SK-N-SH treated with all-trans-retinoic acid at 6 μM for 48 hours (cell line): ENCODE results near the gene BLOC1S4.
A peak's percentile ranks its signal among the peaks of the same experiment; 100 is the strongest.

Experiments used
- ATAC-seq: fragments of 200-7000 bp; cut with Tn5 transposase; 3 replicates; pipeline ENCODE4 v1.9.1; 2020; ENCODE audit warnings: mild to moderate bottlenecking, moderate library complexity
- ARNTL ChIP-seq: fragments of 450-650 bp; formaldehyde crosslinking; IDR thresholded peaks from 2 replicates; pipeline ENCODE4 v1.5.0; 2020; ENCODE audit warnings: low read depth, mild to moderate bottlenecking, moderate library complexity, borderline replicate concordance
- BACH2 ChIP-seq: fragments of 250-450 bp; sonication (Bioruptor Pico); IDR thresholded peaks from 2 replicates; pipeline ENCODE4 v1.9.0; 2021; ENCODE audit warnings: mild to moderate bottlenecking, borderline replicate concordance
- CSDC2 ChIP-seq: fragments of 250-450 bp; sonication (Bioruptor Pico); IDR thresholded peaks from 2 replicates; pipeline ENCODE4 v1.5.0; 2020; ENCODE audit warnings: mild to moderate bottlenecking, moderate library complexity
- ESRRG ChIP-seq: fragments of 250-450 bp; sonication (Bioruptor Pico); IDR thresholded peaks from 2 replicates; pipeline ENCODE4 v1.6.1; 2021; ENCODE audit warnings: mild to moderate bottlenecking
- GLIS3 ChIP-seq: fragments of 250-450 bp; sonication (Bioruptor Pico); IDR thresholded peaks from 2 replicates; pipeline ENCODE4 v1.5.0; 2020; ENCODE audit warnings: mild to moderate bottlenecking, moderate library complexity
- ISL1 ChIP-seq: fragments of 250-450 bp; sonication (Bioruptor Pico); IDR thresholded peaks from 2 replicates; pipeline ENCODE4 v2.1.2; 2022; ENCODE audit warnings: mild to moderate bottlenecking, moderate library complexity
- OSR1 ChIP-seq: fragments of 250-450 bp; sonication (Bioruptor Pico); IDR thresholded peaks from 2 replicates; pipeline ENCODE4 v1.8.0; 2022; ENCODE audit warnings: moderate library complexity, mild to moderate bottlenecking, inconsistent platforms
- PPARA ChIP-seq: fragments of 250-450 bp; sonication (Bioruptor Pico); IDR thresholded peaks from 2 replicates; pipeline ENCODE4 v1.5.0; 2020; ENCODE audit warnings: mild to moderate bottlenecking, borderline replicate concordance
- RARB ChIP-seq: fragments of 250-450 bp; sonication (Bioruptor Pico); IDR thresholded peaks from 2 replicates; pipeline ENCODE4 v1.8.0; 2021; ENCODE audit warnings: mild to moderate bottlenecking, moderate library complexity
- SNAI2 ChIP-seq: fragments of 250-450 bp; sonication (Bioruptor Pico); IDR thresholded peaks from 2 replicates; pipeline ENCODE4 v1.5.0; 2020; ENCODE audit warnings: mild to moderate bottlenecking, moderate library complexity
- TOX ChIP-seq: fragments of 250-450 bp; sonication (Bioruptor Pico); IDR thresholded peaks from 2 replicates; pipeline ENCODE4 v1.8.0; 2021; ENCODE audit warnings: mild to moderate bottlenecking, moderate library complexity, borderline replicate concordance
- ZC3H10 ChIP-seq: fragments of 250-450 bp; sonication (Bioruptor Pico); IDR thresholded peaks from 2 replicates; pipeline ENCODE4 v1.5.1; 2021; ENCODE audit warnings: mild to moderate bottlenecking, moderate library complexity
- ZFP30 ChIP-seq: fragments of 450-650 bp; formaldehyde crosslinking; IDR thresholded peaks from 2 replicates; pipeline ENCODE4 v1.5.0; 2022; ENCODE audit warnings: mild to moderate bottlenecking, moderate library complexity
- ZNF70 ChIP-seq: fragments of 450-650 bp; formaldehyde crosslinking; IDR thresholded peaks from 2 replicates; pipeline ENCODE4 v1.5.0; 2020; ENCODE audit warnings: mild to moderate bottlenecking, moderate library complexity
- ZNF8 ChIP-seq: fragments of 450-650 bp; formaldehyde crosslinking; IDR thresholded peaks from 2 replicates; pipeline ENCODE4 v1.5.0; 2020; ENCODE audit warnings: mild to moderate bottlenecking, moderate library complexity
- TF ChIP-seq, protein P1 (sequence below): fragments of 250-450 bp; sonication (Bioruptor Pico); IDR thresholded peaks from 2 replicates; pipeline ENCODE4 v1.5.0; 2020; ENCODE audit warnings: mild to moderate bottlenecking, moderate library complexity
- TF ChIP-seq, protein P2 (sequence below): fragments of 250-450 bp; sonication (Bioruptor Pico); IDR thresholded peaks from 2 replicates; pipeline ENCODE4 v1.5.1; 2021; ENCODE audit warnings: mild to moderate bottlenecking, moderate library complexity
- TF ChIP-seq, protein P3 (sequence below): fragments of 250-450 bp; sonication (Bioruptor Pico); IDR thresholded peaks from 2 replicates; pipeline ENCODE4 v1.8.0; 2021; ENCODE audit warnings: low read depth, mild to moderate bottlenecking, moderate library complexity, borderline replicate concordance
- TF ChIP-seq, protein P4 (sequence below): fragments of 250-450 bp; sonication (Bioruptor Pico); IDR thresholded peaks from 2 replicates; pipeline ENCODE4 v1.8.0; 2020; ENCODE audit warnings: mild to moderate bottlenecking, moderate library complexity, borderline replicate concordance

Gene BLOC1S4

DNA sequence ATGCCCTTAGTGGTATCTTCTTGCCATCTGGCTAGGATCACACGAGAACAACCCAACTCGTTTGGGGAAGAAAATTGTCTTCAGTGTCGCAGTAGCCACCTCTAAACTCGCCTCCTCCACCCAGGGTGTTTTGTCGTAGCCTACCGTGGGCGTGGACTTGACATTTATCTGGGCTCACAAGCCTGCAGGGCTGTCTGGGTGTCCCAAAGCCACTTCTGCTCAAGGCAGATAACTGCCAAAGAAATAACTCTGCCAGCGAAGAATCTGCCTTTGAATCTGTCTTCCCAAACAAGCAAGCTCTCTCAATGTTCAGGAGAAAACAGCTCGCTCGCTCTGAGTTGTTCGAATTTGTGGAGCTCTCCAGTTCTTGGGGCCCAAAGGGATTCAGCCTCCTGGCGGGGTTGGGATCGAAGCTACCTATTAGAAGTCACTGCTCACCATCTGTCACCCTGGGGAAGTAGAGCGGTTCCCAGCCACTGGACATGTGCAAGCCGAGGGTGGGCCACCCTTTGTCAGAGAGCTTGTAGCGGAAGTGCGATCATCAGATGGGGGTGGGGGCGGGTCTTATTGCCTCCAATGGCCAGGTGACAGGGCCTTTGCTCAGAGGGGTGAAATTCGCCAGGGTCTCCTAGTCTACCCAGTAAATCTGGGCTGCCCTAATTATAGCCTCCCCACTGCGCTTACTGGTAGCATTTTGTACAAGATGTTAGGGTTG lies 14.8 kb downstream of the BLOC1S4 start (continued):
- TF ChIP-seq, protein P1, sequence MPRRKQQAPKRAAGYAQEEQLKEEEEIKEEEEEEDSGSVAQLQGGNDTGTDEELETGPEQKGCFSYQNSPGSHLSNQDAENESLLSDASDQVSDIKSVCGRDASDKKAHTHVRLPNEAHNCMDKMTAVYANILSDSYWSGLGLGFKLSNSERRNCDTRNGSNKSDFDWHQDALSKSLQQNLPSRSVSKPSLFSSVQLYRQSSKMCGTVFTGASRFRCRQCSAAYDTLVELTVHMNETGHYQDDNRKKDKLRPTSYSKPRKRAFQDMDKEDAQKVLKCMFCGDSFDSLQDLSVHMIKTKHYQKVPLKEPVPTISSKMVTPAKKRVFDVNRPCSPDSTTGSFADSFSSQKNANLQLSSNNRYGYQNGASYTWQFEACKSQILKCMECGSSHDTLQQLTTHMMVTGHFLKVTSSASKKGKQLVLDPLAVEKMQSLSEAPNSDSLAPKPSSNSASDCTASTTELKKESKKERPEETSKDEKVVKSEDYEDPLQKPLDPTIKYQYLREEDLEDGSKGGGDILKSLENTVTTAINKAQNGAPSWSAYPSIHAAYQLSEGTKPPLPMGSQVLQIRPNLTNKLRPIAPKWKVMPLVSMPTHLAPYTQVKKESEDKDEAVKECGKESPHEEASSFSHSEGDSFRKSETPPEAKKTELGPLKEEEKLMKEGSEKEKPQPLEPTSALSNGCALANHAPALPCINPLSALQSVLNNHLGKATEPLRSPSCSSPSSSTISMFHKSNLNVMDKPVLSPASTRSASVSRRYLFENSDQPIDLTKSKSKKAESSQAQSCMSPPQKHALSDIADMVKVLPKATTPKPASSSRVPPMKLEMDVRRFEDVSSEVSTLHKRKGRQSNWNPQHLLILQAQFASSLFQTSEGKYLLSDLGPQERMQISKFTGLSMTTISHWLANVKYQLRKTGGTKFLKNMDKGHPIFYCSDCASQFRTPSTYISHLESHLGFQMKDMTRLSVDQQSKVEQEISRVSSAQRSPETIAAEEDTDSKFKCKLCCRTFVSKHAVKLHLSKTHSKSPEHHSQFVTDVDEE (CRISPR knock-in tag) = no peak
- TF ChIP-seq CSDC2 (CRISPR knock-in tag) = no peak
- no peak for TF ChIP-seq ISL1 (CRISPR knock-in tag)
- TF ChIP-seq ZC3H10 (CRISPR knock-in tag) = no peak

DNA sequence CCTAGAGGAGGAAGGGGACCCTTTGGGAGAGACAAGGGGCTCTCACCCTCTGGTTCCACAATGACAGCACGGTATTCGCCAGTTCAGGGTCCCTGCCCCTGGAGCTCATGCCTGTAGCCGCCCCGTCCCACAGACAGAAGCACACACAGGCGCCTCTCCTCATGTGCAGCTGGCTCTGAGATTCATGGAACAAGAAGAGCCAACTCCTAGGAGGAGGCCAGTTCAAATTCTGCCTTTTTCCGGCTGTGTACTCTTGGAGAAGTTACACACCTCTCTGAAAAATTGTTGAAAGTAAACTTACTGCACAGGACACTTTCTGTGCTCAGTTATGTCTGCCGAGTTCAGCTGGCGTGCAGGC lies 15.3 kb downstream of the BLOC1S4 start:
- no peak for ATAC-seq
- TF ChIP-seq ZFP30 (CRISPR knock-in tag) = no peak
- no peak for TF ChIP-seq ARNTL (CRISPR knock-in tag)

DNA sequence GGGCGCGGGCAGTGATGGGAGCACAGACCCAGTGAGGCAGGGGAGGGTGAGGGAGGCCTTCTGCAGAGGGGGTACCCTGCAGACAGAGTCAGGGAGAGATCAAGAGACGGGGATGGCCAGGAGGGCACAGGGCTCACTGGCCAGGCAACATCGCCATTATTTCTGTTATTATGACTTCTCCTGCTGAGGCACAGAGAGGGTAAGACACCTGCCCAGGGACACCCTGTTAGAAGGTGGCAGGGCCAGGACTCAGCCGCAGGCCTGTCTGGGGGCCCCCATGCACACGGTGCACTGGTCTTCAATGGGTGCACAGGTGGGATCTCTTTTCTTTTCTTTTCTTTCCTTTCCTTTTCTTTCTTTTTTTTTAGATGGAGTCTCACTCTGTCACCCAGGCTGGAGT lies 15.8 kb downstream of the BLOC1S4 start:
- no peak for TF ChIP-seq TOX (CRISPR knock-in tag)
- TF ChIP-seq ZFP30 (CRISPR knock-in tag) = no peak
- no peak for TF ChIP-seq ZNF70 (CRISPR knock-in tag)
- no peak for TF ChIP-seq PPARA (CRISPR knock-in tag)
- no peak for TF ChIP-seq SNAI2 (CRISPR knock-in tag)
- ATAC-seq = no peak

DNA sequence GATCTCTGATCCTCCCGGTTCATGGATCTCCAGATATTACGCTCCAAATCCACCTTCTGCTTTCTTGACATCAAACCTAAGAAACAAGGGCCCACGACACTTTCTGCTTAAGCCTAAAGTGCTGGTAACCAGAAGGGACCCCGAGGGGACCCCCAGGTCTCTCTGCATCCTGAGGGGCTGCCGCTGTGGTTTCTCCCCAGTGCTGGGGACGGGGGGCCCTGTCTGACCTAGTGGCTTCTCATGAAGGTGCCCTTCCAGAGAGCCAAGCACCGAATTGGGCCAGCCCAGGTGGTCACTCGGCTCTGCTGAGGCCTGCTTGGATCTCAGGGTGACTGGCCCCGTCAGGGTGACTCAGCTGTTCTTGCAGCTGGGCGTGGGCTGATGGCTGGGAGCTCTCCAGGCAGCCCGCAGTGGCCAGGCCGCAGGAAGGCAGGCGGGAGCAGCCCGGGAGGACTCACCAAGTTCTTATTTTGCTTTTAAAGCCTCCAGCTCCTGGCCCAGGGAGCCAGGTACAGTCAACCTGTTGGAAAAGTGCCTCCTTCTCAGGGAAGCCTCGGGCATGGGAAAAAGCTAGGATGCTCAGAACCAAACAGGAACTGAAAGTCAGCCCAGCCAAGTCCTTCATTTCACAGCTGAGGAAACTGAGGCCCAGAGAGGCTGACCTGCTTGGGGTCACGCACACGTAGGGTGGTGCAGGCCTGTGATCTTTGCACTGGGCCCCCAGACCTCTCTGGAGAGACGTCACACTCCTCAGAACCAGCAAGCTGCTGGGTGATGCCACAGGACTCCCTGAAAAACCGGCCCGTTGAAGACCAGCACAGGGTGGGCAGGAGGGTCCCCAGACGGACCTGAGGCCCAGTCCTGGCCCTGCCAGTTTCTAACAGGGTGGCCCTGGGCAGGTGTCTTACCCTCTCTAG lies 16.7 kb downstream of the BLOC1S4 start:
- TF ChIP-seq GLIS3 (CRISPR knock-in tag) (no peak), OSR1 (CRISPR knock-in tag) (no peak), RARB (CRISPR knock-in tag) (no peak), ZNF8 (no peak), ZC3H10 (CRISPR knock-in tag) (no peak), PPARA (CRISPR knock-in tag) (no peak), ZNF70 (CRISPR knock-in tag) (no peak), BACH2 (CRISPR knock-in tag) (no peak), ESRRG (CRISPR knock-in tag) (no peak), CSDC2 (CRISPR knock-in tag) (no peak)
- TF ChIP-seq, protein P1 (CRISPR knock-in tag) = no peak
- TF ChIP-seq, protein P2, sequence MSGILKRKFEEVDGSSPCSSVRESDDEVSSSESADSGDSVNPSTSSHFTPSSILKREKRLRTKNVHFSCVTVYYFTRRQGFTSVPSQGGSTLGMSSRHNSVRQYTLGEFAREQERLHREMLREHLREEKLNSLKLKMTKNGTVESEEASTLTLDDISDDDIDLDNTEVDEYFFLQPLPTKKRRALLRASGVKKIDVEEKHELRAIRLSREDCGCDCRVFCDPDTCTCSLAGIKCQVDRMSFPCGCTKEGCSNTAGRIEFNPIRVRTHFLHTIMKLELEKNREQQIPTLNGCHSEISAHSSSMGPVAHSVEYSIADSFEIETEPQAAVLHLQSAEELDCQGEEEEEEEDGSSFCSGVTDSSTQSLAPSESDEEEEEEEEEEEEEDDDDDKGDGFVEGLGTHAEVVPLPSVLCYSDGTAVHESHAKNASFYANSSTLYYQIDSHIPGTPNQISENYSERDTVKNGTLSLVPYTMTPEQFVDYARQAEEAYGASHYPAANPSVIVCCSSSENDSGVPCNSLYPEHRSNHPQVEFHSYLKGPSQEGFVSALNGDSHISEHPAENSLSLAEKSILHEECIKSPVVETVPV (CRISPR knock-in tag) = no peak
- TF ChIP-seq, protein P3, sequence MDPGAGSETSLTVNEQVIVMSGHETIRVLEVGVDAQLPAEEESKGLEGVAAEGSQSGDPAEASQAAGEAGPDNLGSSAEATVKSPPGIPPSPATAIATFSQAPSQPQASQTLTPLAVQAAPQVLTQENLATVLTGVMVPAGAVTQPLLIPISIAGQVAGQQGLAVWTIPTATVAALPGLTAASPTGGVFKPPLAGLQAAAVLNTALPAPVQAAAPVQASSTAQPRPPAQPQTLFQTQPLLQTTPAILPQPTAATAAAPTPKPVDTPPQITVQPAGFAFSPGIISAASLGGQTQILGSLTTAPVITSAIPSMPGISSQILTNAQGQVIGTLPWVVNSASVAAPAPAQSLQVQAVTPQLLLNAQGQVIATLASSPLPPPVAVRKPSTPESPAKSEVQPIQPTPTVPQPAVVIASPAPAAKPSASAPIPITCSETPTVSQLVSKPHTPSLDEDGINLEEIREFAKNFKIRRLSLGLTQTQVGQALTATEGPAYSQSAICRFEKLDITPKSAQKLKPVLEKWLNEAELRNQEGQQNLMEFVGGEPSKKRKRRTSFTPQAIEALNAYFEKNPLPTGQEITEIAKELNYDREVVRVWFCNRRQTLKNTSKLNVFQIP (CRISPR knock-in tag) = no peak
- TF ChIP-seq, protein P4, sequence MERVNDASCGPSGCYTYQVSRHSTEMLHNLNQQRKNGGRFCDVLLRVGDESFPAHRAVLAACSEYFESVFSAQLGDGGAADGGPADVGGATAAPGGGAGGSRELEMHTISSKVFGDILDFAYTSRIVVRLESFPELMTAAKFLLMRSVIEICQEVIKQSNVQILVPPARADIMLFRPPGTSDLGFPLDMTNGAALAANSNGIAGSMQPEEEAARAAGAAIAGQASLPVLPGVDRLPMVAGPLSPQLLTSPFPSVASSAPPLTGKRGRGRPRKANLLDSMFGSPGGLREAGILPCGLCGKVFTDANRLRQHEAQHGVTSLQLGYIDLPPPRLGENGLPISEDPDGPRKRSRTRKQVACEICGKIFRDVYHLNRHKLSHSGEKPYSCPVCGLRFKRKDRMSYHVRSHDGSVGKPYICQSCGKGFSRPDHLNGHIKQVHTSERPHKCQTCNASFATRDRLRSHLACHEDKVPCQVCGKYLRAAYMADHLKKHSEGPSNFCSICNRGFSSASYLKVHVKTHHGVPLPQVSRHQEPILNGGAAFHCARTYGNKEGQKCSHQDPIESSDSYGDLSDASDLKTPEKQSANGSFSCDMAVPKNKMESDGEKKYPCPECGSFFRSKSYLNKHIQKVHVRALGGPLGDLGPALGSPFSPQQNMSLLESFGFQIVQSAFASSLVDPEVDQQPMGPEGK (CRISPR knock-in tag) = no peak
- ATAC-seq = peak; percentile 86
